SU-DHL-6 (cell line): ENCODE results near the gene NOL9.

Experiments
- EZH2phosphoT487 ChIP-seq: fragments of 200-600 bp; sonication (generic), shearing (Covaris generic); conservative IDR thresholded peaks from 2 replicates; pipeline ENCODE4 v1.6.1; 2018; ENCODE audit warnings: mild to moderate bottlenecking, antibody characterized with exemption, low read length, moderate library complexity, mixed read lengths
- TF ChIP-seq, protein P1 (sequence below): fragments of 200-600 bp; sonication (generic); IDR thresholded peaks from one replicate; pipeline ENCODE4 v1.5.1; 2017; ENCODE audit warnings: antibody characterized with exemption, mild to moderate bottlenecking, low read length, moderate library complexity; ENCODE audit not compliant: insufficient read depth, poor library complexity, severe bottlenecking

DNA sequence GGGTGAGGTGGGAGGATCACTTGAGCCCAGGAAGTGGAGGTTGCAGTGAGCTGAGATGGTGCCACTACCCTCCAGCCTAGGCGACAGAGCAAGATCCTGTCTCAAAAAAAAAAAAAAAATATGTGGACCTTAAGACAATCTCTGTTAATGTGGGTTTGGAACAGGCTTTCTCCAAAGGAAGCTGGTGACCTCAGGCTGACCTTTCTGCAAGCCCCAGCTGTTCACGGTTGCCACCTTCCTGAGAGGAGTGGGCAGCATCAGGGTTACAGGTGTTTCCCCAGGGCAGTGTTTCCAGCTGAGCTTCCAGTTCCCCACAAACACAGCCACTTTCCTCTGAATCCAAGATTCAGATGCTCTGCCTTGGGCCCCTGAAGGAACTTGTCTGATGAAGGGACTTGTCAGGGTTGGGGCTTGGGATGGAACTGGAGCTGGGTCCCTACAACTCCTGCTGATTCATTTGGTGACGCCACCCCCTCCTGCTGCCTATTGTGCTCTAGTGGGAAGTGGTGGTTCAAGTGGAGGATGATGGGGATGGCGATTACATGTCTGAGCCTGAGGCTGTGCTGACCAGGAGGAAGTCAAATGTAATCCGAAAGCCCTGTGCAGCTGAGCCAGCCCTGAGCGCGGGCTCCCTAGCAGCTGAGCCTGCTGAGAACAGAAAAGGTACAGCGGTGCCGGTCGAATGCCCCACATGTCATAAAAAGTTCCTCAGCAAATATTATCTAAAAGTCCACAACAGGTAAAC, 27.4 kb upstream of the NOL9 start:
- TF ChIP-seq, protein P1, sequence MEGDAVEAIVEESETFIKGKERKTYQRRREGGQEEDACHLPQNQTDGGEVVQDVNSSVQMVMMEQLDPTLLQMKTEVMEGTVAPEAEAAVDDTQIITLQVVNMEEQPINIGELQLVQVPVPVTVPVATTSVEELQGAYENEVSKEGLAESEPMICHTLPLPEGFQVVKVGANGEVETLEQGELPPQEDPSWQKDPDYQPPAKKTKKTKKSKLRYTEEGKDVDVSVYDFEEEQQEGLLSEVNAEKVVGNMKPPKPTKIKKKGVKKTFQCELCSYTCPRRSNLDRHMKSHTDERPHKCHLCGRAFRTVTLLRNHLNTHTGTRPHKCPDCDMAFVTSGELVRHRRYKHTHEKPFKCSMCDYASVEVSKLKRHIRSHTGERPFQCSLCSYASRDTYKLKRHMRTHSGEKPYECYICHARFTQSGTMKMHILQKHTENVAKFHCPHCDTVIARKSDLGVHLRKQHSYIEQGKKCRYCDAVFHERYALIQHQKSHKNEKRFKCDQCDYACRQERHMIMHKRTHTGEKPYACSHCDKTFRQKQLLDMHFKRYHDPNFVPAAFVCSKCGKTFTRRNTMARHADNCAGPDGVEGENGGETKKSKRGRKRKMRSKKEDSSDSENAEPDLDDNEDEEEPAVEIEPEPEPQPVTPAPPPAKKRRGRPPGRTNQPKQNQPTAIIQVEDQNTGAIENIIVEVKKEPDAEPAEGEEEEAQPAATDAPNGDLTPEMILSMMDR: no peak
- TF ChIP-seq EZH2phosphoT487: no peak
